Activated CD4-positive, alpha-beta T cell treated with anti-CD3 and anti-CD28 coated beads for 1 hour (primary cell): ENCODE data around the gene ATP6V1G2.

Experiments
- DNase-seq: peaks from one replicate; pipeline ENCODE4 v3.0.0-alpha.2; 2020

Gene ATP6V1G2

DNA sequence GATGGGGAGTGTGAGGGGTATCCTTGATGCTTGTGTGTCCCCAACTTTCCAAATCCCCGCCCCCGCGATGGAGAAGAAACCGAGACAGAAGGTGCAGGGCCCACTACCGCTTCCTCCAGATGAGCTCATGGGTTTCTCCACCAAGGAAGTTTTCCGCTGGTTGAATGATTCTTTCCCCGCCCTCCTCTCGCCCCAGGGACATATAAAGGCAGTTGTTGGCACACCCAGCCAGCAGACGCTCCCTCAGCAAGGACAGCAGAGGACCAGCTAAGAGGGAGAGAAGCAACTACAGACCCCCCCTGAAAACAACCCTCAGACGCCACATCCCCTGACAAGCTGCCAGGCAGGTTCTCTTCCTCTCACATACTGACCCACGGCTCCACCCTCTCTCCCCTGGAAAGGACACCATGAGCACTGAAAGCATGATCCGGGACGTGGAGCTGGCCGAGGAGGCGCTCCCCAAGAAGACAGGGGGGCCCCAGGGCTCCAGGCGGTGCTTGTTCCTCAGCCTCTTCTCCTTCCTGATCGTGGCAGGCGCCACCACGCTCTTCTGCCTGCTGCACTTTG, 29.0 kb upstream of the ATP6V1G2 start, which contains the start of gene TNF:
Gene TNF (plus strand): TSS at position 231 of the 567 bp plus-strand sequence. CDS start 177 bp downstream, at position 408.
- peak; percentile 85 for DNase-seq

DNA sequence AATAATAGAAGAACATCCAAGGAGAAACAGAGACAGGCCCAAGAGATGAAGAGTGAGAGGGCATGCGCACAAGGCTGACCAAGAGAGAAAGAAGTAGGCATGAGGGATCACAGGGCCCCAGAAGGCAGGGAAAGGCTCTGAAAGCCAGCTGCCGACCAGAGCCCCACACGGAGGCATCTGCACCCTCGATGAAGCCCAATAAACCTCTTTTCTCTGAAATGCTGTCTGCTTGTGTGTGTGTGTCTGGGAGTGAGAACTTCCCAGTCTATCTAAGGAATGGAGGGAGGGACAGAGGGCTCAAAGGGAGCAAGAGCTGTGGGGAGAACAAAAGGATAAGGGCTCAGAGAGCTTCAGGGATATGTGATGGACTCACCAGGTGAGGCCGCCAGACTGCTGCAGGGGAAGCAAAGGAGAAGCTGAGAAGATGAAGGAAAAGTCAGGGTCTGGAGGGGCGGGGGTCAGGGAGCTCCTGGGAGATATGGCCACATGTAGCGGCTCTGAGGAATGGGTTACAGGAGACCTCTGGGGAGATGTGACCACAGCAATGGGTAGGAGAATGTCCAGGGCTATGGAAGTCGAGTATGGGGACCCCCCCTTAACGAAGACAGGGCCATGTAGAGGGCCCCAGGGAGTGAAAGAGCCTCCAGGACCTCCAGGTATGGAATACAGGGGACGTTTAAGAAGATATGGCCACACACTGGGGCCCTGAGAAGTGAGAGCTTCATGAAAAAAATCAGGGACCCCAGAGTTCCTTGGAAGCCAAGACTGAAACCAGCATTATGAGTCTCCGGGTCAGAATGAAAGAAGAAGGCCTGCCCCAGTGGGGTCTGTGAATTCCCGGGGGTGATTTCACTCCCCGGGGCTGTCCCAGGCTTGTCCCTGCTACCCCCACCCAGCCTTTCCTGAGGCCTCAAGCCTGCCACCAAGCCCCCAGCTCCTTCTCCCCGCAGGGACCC, 28.0 kb upstream of the ATP6V1G2 start:
- no peak for DNase-seq

DNA sequence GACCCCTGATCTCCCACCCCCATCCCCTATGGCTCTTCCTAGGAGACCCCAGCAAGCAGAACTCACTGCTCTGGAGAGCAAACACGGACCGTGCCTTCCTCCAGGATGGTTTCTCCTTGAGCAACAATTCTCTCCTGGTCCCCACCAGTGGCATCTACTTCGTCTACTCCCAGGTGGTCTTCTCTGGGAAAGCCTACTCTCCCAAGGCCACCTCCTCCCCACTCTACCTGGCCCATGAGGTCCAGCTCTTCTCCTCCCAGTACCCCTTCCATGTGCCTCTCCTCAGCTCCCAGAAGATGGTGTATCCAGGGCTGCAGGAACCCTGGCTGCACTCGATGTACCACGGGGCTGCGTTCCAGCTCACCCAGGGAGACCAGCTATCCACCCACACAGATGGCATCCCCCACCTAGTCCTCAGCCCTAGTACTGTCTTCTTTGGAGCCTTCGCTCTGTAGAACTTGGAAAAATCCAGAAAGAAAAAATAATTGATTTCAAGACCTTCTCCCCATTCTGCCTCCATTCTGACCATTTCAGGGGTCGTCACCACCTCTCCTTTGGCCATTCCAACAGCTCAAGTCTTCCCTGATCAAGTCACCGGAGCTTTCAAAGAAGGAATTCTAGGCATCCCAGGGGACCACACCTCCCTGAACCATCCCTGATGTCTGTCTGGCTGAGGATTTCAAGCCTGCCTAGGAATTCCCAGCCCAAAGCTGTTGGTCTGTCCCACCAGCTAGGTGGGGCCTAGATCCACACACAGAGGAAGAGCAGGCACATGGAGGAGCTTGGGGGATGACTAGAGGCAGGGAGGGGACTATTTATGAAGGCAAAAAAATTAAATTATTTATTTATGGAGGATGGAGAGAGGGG, 27.1 kb upstream of the ATP6V1G2 start:
- no peak for DNase-seq

DNA sequence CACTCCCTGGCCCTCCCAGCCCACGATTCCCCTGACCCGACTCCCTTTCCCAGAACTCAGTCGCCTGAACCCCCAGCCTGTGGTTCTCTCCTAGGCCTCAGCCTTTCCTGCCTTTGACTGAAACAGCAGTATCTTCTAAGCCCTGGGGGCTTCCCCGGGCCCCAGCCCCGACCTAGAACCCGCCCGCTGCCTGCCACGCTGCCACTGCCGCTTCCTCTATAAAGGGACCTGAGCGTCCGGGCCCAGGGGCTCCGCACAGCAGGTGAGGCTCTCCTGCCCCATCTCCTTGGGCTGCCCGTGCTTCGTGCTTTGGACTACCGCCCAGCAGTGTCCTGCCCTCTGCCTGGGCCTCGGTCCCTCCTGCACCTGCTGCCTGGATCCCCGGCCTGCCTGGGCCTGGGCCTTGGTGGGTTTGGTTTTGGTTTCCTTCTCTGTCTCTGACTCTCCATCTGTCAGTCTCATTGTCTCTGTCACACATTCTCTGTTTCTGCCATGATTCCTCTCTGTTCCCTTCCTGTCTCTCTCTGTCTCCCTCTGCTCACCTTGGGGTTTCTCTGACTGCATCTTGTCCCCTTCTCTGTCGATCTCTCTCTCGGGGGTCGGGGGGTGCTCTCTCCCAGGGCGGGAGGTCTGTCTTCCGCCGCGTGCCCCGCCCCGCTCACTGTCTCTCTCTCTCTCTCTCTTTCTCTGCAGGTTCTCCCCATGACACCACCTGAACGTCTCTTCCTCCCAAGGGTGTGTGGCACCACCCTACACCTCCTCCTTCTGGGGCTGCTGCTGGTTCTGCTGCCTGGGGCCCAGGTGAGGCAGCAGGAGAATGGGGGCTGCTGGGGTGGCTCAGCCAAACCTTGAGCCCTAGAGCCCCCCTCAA, 25.9 kb upstream of the ATP6V1G2 start, which contains the start of gene LTA:
Gene LTA (plus strand): TSS at position 249 of the 871 bp plus-strand sequence. CDS start 454 bp downstream, at position 703.
- peak; percentile 67 for DNase-seq

DNA sequence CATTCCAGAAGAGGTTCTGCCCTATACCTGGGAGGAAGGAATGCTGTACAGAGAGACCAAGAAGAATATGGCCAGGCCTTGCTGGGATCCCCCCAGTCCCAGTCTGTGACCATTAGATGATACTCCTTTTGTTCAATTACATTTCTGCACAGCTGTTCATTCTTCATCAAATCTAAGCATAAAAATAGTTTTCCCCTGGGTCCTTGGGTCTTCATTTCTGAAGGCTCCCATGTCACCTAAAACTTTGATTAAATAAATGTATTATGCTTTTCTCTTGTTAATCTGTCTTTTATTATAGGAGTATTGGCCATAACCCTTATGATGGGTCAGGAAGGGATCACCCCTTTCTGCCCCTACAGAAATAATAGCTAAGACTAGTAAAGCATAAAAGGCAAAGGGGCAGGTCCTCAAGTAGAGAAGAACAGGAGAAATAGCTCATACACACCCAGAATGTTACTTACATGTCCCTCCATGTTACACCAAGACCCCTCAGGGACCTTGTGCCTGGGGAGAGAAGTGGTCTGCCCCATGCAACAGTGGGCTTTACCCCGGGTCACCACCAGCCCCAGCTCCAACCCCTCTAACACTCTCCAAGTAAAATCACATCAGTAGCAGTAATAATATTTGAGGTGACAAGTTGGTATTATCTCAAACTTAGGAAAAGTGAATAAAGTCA, 23.6 kb upstream of the ATP6V1G2 start:
- no peak for DNase-seq

DNA sequence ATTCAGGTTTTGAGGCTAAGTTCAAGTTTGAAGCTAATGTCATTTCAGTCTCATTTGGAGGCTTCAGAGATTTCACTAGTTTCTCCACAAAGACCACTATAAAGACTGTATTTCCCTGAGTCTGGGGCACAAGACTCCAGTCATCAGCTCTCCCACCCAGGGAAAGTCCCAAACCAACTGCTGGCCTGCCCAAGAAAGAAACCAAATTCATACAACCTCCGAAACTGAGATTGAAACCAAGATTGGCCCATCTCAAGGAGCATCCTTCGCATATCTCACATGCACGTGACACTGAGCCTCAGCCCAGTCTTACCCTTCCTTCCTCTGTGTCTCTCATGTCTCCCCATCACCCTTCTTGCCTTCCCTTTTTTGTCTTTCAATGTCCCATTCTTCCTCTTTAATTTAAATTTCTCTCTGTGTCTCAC, 22.1 kb upstream of the ATP6V1G2 start:
- peak; percentile 51 for DNase-seq

DNA sequence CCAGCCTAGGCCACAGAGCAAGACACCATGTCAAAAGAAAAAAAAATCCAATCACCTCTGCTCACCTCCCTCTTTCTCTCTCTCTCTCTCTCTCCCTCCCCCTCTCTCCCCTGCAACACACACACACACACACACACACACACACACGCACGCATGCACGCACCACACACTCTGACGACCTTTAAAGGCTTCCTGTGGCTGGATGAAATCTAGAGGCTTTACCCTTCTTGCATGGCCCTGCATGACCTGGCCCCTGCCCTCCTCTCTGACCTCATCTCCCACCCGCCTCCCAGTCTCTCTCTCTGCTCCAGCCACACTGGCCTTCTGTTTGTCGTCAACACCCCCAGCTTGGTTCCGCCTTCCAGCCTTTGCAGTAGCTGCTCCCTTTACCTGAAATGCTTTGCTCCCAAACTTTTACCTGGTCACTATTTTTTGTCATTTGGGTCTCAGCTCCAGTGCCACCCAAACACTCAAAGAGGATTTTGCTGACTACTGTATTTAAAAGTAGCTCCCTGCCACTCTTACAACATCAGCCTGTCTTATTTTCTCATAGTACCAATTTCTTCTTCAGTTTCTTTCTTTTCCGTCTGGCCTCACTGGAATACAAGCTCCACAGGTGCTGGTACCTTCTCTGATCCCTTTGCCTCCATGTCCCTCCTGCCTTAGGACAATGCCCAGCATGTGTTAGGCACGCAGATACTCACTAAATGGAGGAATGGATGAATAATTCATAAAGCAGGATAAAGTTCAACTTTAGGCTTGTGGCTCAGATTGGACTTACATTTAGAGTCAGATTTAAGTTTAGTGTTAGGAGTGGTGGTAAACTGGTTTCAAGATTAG, 21.3 kb upstream of the ATP6V1G2 start:
- DNase-seq = no peak

DNA sequence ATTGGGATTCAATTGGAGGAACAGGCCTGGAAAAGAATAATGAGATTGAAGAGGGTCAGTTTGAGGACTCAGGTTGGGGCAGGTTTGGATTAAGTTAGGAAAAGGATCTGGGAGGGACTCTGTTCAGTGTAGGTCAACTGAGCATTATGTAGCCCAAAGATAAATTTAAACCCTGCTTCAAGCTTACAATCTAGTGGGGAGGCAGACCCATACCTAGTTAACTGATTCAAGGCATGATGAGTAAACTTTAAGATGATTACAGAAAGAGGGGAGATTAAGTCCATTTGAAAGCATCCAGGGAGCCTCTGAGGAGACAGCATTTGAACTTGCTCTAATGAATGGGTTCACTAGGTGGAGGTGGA, 14.3 kb upstream of the ATP6V1G2 start:
- no peak for DNase-seq

DNA sequence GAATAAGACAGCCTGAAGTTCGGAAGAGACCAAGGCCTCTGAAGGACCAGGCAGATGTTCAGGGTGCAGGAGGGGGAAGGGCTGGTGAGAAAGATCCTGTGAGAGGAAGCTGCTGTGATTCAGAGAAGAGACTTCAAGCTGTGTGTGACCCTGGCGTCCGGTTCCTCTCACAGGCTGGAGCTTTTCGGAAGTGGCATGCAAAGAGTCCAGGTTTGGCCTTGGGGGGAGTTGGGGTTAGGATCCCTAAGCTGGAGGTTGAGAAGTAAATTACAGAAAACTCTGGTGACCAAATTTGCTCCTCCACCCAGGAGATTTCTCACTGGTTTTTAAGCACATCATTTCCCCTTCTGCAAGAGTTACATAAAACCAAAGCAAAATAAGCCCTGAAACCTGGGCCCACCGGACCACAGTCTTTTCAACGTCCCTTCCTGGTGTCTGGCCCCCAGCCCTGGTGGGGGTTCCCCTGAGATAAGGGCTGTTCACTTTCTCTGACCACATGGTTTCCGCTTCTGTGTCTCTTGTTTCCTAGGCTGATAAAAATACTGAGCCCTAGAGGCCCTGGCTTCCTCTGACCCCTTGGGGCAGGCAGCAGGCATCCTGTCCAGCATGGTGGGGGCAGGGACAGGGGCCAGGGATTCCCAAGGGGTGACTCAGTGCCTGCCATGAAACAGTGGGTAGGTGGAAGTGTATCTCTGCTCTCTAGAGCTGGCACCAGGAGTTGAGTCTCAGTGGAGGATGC, 13.7 kb upstream of the ATP6V1G2 start:
- no peak for DNase-seq

DNA sequence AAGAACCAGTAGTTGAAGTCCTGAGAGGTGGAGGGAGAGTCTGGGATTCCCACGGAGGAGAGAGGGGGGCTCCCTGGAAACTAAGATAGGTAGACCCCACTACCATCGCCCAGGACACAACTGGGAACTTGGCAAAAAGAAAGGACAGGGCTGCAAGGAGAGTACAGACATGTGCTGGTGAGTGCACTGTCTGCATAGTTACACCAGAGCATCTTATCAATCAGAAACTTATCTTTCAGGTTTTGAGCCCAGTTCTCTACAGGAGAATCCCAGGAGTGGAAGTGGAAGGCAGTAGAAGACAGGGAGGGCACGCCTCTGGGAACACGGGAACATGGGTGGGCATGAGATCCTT, 13.2 kb upstream of the ATP6V1G2 start:
- DNase-seq = no peak

DNA sequence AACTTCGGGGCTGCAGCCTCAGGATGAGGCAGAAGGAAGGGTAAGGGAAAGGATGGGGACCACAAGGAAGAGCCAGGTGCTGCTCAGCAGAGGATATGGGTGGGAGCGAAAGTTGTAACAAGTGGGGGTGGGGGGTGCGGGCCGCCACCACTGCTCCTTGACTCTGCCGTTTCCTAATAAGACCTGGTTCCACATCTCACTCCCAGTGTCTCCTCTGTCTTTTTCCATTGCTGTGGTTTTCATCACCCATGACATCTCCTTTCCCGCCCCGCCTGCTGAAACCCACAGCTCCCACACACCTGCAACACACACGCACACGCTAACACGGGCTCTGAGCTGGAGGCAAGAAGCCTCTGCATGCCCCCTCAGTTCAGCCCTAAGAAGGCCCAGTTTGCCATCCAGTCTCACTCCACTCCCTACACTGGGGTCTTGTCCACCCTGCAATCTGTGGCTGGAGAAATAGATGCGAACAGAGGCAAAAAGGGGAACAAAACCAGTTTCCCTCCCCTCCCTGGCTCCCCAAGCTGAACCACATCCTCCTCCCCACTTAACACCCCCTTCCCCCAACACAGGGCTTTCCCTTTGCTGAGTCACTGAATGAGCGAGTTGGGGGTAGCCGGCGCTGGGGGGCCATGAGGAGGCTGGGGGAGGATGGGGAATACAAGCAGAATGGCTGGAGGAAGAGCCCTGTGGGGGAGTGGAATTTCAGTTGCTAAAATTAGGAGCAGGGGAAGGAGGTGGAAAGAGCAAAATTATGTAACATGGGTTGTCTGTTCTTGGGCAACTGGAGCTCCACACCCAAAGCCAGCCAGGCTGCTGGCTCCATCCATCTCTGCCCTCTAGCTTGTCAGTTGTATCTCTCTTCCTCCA, 12.5 kb upstream of the ATP6V1G2 start:
- peak; percentile 51 for DNase-seq

DNA sequence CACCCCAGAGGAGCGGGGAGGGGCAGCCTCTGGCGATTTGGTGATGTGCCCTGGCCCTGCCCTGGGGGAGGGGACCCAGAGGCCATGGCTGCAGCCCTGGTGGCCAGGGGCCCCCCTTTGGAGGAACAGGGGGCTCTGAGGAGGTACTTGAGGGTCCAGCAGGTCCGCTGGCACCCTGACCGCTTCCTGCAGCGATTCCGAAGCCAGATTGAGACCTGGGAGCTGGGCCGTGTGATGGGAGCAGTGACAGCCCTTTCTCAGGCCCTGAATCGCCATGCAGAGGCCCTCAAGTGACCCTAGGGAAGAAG, 11.9 kb upstream of the ATP6V1G2 start:
- DNase-seq = no peak

DNA sequence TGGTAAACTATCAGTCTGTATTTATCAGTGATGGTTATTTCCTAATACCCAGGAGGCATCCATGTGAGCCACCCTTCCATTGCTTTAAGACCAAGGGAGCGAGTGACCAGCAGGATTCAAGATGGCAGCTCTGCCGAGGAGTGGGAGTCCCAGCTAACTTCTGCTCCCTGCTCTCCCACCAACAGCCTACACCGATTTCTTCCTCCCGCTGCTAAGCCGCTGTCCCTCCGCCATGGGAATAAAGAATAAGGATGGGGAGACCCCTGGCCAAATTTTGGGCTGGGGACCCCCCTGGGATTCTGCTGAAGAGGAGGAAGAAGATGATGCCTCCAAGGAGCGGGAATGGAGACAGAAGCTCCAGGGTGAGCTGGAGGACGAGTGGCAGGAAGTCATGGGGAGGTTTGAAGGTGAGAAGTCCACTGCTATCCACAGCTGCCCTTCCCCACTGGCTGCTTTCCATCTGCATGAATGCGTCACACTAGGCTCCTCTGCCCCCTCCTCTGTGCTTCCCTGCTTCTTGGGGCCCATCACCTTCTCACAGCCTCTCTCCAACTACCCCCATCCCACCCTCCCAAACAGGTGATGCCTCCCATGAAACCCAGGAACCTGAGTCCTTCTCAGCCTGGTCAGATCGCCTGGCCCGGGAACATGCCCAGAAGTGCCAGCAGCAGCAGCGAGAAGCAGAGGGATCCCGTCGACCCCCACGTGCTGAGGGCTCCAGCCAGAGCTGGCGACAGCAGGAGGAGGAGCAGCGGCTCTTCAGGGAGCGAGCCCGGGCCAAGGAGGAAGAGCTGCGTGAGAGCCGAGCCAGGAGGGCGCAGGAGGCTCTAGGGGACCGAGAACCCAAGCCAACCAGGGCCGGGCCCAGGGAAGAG, 11.3 kb upstream of the ATP6V1G2 start:
- DNase-seq = no peak

DNA sequence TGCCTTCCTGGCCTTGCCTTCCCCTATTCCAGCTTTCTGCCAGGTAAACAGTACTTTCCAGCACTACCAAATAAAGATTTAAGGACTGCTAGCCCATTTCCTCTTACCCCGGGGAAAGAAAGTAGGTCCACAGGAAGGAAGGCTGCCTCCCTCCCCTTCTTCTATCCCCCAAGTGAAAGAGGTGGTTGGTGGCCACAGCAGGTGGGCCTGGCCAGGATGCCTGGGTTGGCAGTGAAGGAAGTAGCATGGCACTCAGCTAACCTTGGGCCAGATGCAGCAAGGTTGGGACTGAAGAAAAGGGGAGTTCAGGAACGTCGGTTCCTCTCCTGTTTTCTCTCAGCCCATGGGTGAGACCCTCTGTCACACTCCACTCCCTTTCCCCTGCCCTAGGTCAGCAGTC, 9.9 kb upstream of the ATP6V1G2 start:
- DNase-seq = no peak

DNA sequence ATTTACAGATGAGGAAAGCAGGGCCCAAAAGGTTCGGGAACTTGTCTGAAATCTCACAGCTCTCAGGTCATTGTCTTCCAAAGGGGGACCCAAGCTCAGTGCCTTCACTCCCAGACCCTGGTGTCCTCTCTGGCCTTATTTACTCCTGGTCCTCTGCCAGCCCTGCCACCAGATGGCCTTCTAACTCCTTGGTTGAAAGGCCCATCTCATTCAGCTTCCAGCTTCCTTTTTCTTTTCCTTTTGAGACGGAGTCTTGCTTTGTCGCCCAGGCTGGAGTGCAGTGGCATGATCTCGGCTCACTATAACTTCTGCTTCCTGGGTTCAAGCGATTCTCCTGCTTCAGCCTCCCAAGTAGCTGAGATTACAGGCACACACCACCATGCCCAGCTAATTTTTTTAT, 5.0 kb upstream of the ATP6V1G2 start:
- DNase-seq = peak; percentile 55

DNA sequence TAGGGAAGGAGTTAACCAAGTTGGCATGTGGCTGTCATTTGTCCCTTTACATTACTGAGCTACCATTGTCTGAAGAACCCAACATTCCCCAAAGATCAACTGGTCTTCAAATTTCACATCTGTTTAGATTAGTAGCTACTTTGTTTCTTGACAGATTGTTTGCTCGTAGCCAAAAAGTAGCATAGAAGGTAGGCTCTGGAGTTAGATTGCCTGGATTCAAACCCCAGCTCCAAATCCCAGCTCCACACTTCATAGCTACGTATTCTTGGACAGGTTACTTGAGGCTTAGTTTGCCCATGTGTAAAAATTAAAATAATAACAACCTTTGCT, 2.1 kb upstream of the ATP6V1G2 start:
- no peak for DNase-seq

DNA sequence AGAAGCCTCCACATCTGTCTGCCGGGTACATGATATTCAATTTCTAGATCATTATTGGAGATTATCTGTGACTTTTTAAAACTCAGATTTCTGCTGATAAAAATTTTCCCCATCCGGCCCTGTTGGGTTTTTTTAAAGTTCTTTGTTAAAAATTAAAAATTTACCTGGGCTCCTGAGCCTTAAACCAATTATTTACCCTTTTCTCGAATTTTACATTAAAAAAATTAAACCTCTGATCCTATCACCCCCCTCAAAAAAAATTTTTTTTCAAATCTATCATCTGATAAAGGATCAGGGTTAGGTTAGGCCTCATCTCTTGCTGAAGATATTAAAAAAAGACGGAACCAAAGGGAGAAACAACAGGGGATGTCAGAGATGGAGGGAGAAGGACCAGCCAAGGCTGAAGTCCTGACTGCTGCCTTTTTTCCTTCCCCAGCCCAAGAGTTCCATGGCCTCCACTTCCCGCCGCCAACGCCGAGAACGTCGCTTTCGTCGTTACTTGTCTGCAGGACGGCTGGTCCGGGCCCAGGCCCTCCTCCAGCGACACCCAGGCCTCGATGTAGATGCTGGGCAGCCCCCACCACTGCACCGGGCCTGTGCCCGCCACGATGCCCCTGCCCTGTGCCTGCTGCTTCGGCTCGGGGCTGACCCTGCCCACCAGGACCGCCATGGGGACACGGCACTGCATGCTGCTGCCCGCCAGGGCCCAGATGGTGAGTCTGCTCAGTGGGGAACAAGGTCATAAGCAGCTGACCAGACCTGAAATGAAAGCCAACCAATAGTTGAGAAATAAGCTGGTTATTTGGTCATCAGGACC, 1.5 kb upstream of the ATP6V1G2 start:
- no peak for DNase-seq
